Measurements from ENCODE around the gene GRK6.

The GRK6 gene

DNA sequence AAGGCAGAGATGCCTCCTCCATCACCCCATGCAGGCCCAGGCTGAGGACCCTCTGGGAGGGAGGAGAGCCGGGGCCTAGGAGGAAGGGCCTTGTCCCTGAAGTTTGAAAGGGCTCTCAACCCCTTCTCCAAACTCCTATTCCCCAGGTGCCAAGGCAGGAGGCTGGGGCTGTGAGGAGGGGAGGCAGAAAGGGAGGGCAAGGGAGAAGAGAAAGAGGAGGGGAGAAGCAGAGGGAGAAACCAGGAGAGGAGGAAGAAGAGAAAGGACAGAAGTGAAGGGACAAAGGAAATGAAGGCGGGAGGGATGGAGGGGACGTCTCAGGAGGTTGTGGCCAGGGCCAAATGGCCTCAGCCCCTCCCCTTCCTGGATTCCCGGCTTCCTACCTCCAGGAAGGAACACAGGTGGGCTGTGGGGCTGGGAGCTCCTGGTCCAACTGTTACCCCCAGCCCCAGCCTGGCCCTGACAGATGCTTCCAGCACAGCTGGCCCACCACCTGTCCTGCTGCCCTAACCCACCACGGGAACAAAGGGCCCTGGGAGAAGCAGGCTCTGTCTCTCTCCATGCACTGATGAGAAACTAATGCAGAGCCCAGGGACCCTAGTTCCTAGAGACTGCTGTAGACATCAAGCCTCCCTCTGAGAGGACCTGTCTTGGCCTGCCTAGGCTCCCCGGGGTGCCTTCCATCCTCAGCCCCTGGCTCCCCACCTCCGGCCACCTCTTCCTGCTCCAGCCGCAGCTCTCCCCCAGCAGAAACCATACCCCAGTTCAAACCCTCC, 43.5 kb downstream of the GRK6 start:
- TF ChIP-seq, protein P1, sequence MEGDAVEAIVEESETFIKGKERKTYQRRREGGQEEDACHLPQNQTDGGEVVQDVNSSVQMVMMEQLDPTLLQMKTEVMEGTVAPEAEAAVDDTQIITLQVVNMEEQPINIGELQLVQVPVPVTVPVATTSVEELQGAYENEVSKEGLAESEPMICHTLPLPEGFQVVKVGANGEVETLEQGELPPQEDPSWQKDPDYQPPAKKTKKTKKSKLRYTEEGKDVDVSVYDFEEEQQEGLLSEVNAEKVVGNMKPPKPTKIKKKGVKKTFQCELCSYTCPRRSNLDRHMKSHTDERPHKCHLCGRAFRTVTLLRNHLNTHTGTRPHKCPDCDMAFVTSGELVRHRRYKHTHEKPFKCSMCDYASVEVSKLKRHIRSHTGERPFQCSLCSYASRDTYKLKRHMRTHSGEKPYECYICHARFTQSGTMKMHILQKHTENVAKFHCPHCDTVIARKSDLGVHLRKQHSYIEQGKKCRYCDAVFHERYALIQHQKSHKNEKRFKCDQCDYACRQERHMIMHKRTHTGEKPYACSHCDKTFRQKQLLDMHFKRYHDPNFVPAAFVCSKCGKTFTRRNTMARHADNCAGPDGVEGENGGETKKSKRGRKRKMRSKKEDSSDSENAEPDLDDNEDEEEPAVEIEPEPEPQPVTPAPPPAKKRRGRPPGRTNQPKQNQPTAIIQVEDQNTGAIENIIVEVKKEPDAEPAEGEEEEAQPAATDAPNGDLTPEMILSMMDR (IDR thresholded peaks at IDR 0.05; ENCODE audit: low read depth, low read length) = no peak
- H3K4me3 ChIP-seq (ENCODE audit: low read depth, low read length) = no peak overlapping the region

DNA sequence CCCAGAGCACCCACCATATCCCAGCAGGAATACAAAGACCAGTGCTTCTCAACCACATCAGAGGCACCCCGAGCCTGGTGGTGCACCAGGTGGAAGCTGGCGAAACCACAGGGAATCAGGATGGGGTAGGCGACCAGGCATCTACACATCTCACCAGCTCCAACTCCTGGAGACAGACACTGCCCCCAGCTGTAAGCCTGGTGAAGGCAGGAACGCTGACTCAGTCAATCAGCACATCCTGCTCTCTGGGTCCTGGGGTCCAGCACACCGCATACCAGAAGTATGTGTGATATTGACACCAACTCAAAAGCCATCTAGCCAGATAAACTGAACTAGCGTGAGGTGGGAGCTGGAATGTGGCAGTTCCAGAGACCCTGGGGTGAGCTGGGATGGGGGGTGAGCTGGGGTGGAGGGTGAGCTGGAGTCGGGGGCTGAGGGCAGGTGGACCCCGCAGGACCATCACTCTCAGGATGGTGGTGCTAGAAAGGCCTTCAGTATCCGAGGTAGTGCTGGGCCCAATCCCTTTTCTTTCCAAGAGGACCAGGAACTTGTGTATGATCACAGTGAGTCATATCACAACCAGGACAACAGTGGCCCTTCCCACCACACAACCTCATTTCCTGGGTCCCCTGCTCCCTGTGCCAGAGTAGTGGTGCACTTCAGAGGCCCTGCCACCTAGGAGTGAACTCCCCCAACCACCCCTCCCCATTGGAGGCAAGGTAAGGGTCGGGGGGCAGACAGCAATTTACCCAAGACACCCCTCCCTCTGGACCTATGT, 44.5 kb downstream of the GRK6 start:
- no peaks in the 10 kb centered on the region for H3K9me3 ChIP-seq
- H3K4me3 ChIP-seq (ENCODE audit: low read depth, low read length) = no peak overlapping the region
- TF ChIP-seq, protein P1 (IDR thresholded peaks at IDR 0.05; ENCODE audit: low read depth, low read length) = no peak
- H3K27me3 ChIP-seq = no peaks in the 10 kb centered on the region
- H3K4me1 ChIP-seq = peaks cover 13% of the 10 kb centered on the region
- H3K36me3 ChIP-seq = peaks cover 64% of the 10 kb centered on the region
- no peak for DNase-seq

More for the DNA sequence above, 43.5 kb downstream of the GRK6 start:
- Histone ChIP-seq H3K4me1 (peaks cover 13% of the 10 kb centered on the region), H3K27me3 (no peaks in the 10 kb centered on the region), H3K9me3 (no peaks in the 10 kb centered on the region), H3K36me3 (peaks cover 73% of the 10 kb centered on the region)
- no peak for DNase-seq

DNA sequence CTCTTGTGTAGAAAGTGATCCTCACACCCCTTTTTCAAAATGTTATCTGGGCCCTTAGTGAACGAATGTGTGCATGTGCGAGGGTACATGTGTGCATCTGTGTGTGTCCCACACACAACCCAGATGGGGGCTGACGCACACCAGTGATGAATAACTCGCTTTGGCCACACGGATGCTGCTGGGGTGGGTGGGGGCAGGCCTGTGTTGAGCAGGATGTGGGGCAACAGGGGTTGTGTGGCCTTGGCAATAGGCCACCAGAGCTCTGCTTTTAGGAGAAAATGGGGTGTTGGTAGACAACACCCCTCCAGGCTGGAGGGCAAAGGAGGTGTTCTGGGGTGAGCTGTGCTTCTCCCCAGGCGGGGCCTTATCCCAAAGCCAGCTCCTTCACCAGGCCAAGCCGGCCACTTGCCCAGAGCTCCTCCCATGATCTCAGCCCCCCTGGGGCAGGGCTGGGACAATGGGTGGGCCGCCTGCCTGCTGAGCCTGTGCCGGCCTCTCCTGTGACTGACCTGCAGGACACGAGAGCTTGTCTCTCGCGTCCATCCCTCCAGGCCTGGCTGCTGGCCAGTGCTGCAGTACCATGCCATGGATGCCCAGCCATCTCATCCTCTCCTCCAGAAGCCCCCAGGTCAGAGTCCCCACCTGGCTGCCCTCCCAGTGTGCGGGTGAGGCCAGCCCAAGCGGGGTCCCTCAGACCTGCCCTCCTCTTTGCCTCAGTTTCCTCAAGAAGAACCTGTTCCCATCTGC, 45.3 kb downstream of the GRK6 start:
- H3K27me3 ChIP-seq = no peaks in the 10 kb centered on the region
- TF ChIP-seq, protein P1 (IDR thresholded peaks at IDR 0.05; ENCODE audit: low read depth, low read length) = no peak
- H3K9me3 ChIP-seq = no peaks in the 10 kb centered on the region
- H3K36me3 ChIP-seq = peaks cover 56% of the 10 kb centered on the region
- H3K4me1 ChIP-seq = peaks cover 13% of the 10 kb centered on the region
- peak overlapping the region; percentile 85 for H3K4me3 ChIP-seq (ENCODE audit: low read depth, low read length)
- DNase-seq = no peak

DNA sequence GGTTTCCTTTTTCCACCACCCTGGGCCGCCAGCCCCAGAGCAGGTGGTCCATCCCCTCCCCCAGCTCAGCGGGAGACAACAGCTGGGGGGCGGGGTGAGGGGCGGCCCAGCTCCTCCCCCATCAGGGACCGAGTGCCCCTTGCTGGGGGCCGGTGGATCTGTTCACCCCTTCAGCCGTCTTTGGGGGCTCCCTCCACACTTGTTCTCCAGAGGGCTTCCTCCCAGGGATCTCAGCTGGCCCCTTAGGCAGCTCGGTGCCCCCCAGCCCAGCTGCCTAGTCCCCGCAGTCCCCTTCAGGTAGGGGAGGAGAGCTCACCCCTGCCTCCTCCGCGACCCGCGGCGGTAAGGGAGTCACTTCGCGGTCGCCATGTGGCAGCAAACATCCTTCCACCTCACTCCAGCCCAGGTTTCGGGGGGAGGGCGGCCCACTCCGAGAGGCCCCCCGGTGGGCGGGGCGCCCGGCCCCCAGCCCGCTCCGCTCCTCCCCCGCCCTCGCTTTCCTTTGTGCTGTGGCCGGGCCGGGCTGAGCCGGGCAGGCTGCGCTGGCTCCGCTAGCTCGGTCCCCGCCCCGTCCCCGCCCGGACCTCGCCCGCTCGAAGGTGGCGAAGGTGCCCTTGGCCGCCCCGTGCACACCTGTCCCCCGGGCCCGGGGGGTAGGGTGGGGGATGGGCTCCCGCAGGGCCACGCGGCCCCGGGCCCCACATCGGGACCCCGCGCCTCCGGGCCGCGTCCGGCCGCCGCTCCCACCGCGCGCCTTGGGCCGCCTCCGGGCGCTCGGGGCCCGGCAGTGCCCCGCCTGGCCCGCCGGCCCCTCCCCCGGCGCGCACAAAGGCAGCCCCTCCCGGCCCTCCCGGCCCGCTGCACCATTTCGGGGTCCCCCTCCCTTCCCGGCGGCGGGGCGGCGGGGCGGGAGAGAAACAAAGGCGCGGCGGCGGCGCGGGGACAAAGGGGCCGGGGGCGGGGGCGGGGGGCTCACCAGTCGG, 46.3 kb downstream of the GRK6 start:
- no peaks in the 10 kb centered on the region for H3K27me3 ChIP-seq
- H3K36me3 ChIP-seq = peaks cover 47% of the 10 kb centered on the region
- H3K9me3 ChIP-seq = no peaks in the 10 kb centered on the region
- TF ChIP-seq, protein P1 (IDR thresholded peaks at IDR 0.05; ENCODE audit: low read depth, low read length) = no peak
- H3K4me3 ChIP-seq (ENCODE audit: low read depth, low read length) = peak overlapping the region; percentile 85
- H3K4me1 ChIP-seq = peaks cover 16% of the 10 kb centered on the region
- DNase-seq = peak; percentile 65

DNA sequence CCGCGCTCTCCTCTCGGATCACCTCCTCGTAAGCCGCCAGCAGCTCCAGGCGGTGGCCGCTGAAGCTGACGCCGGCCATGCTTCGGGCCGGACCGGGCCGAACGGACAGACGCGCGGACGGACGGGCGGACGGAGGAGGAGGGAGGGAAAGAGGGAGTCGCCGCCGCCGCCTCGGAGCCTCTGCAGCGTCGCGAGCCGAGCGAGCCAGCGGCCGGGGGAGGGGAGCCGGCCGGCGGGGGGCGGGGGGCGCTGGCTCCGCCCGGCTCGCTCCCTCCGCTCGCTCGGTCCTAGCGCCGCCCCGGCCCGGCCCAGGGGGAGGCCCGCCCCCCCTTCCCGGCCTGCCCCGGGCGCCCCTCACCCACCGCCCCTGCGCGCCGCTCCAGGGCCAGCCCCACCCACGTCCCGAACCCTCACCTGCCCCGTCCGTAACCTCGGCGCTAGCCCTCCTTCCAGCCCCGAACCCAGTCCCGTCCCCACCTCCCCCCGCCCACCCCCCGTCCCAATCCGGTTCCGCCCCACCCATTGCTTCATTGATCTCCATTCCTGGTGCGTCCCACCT, 47.0 kb downstream of the GRK6 start, which contains the start of gene DBN1:
Gene DBN1, minus strand, starts transcription at position 192 of the 559 bp plus-strand sequence. Its CDS starts 113 bp downstream, at position 79.
- peaks cover 41% of the 10 kb centered on the region for H3K36me3 ChIP-seq
- peaks cover 18% of the 10 kb centered on the region for H3K4me1 ChIP-seq

More for the DNA sequence above, 47.0 kb downstream of the GRK6 start, which contains the start of gene DBN1:
- DNase-seq = peak; percentile 70
- TF ChIP-seq, protein P1 (IDR thresholded peaks at IDR 0.05; ENCODE audit: low read depth, low read length) = no peak
- peak within 1 kb of the TSS; percentile 85 for H3K4me3 ChIP-seq (ENCODE audit: low read depth, low read length)
- no peaks in the 10 kb centered on the region for H3K9me3 ChIP-seq
- no peaks in the 10 kb centered on the region for H3K27me3 ChIP-seq
